GM19238 (cell line): ENCODE results near the gene POLR2E.
"Not testable (repeated sequence)": the region's sequence is repeated elsewhere in the genome, so short reads cannot be mapped to it uniquely, and the experiment has no call there.

ENCODE experiments used
- DNase-seq: peaks from one replicate; pipeline ENCODE4 v3.0.0; 2011; ENCODE audit warnings: low spot score; ENCODE audit not compliant: insufficient read length

The POLR2E gene

DNA sequence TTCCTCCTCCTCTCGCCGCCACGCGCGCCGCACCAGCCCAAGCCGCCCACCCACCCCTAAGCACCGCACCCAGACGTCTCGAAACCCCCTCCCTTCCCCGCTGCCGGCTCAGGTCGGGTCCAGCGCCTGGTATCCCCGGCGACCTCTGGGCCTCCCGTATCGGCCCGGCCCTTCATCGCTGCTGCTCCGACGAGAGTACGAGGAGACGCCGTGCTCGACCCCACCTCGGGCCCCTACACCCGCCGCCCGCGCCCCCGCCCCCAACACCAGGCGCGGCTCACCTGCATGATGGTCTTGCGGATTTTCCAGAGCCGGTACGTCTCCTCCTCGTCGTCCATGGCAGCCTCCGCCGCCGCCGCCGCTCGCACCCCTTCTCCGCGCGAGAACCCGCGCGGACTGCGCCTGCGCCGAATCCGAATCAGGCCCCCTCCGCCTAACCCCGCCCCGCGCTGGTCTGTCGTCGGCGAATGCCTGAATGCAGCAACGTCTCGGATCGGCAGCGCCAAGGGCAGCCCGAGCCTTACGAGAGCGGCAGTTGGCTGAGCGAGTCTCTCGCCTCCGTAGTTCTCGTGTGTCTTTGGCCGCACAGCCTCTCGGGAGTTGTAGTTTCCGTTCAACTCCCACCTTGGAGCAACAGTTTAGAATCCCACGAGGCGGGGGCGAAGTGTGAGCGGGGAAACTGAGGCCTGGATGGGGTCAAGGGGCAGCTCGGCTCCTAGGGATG lies at the start of gene POLR2E:
Gene POLR2E, minus strand, starts transcription at position 398 of the 724 bp plus-strand sequence. Its CDS starts 60 bp downstream, at position 338.
- DNase-seq: peak; percentile 99

DNA sequence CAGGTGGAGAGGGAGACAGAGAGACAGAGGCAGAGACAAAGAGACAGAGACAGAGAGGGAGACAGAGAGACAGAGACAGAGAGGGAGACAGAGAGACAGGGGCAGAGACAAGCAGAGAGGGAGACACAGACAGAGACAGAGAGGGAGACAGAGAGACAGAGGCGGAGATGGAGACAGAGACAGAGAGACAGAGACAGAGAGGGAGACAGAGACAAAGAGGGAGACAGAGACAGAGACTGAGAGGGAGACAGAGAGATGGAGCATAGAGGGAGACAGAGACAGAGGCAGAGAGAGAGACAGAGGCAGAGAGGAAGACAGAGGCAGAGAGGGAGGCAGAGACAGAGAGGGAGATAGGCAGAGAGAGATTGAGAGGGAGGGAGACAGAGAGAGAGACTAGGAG lies 49.6 kb upstream of the POLR2E start:
- DNase-seq: no peak

DNA sequence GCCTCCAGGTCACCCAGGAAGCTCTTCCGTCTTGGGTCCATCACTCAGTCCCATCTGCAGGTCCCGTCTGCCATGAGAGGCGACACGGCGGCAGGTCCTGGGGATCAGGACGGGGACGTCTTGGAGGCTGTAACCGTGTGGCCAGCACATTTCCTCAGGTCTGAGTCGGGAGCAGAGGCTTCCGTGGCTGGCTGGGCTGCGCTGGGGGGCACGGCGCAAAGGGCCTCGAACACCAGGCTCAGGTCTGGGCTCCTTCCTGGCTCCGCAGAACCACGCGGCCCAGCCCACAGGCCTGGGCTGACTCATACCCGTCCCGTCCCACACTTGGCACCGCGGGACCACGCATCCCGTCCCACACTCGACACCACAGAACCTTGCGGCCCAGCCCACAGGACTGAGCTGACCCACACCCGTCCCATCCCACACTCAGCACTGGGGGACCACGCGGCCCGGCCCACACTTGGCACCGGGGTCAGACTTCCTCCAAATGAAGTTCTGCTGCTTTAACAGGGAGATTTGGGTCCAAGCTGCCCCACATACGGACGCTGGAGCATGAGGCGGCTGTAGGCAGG lies 48.7 kb upstream of the POLR2E start:
- no peak for DNase-seq

DNA sequence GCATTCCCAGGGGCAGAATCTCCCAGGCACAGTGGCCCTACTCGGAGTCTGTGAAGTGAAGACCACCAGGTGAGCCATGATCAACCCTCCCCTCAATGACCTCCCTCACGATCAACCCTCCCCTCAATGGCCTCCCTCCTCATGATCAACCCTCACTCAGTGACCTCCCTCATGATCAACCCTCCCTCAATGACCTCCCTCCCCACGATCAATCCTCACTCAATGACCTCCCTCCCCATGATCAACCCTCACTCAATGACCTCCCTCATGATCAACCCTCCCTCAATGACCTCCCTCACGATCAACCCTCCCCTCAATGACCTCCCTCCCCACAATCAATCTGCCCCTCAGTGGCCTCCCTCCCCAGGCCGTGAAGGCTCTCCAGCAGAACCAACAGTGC lies 46.8 kb upstream of the POLR2E start:
- DNase-seq: no peak

DNA sequence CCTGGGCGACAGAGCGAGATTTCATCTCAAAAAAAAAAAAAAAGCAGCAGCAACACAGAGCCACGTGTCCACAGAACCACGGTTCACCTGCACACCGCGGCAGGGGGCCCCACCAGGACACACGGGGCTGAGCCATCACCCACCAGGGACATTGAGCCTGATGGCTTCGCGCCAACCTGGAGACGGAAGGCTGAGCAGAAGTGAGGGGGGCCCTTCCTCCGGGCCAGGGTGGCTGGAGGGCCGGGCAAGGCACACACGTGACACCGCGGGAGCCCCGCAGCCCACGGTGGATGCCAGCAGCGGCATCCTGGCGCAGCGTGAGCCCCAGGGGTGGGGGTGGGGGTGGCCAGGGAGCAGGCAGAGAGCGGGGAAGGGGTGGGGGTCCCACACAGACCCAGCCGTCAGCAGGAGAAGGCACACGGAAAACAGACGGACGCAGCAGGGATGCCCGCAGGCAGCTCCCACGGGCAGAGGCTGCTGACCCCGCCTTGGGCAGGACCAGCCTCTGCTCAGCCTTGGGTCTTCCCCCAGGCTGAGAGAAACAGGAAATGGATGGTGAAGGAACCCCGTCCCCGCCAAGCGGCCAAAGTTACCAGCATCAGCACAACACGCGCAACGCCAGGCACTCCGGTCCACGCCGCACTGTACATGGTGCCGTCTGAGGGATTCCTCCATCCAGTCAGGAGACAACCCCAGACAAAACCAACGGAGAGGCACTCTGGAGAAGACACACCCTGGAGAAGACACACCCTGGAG lies 45.3 kb upstream of the POLR2E start:
- no peak for DNase-seq

DNA sequence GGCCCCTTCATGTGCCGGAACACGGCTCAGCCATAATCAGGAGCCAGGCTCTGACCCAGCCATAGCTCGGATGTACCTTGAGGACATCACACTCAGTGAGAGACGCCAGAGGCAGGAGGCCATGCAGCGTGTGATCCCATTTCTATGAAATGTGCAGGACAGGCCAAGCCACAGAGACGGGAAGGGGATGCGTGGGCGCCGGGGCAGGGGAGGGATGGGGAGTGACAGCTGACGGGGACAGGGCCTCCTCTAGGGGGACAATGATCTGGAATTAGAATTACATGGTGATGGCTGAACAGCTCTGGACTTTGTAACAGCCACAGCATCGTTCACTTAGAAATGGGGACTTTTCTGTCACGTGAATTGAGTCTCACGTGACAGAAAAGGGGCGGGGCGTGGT lies 44.0 kb upstream of the POLR2E start:
- no peak for DNase-seq

DNA sequence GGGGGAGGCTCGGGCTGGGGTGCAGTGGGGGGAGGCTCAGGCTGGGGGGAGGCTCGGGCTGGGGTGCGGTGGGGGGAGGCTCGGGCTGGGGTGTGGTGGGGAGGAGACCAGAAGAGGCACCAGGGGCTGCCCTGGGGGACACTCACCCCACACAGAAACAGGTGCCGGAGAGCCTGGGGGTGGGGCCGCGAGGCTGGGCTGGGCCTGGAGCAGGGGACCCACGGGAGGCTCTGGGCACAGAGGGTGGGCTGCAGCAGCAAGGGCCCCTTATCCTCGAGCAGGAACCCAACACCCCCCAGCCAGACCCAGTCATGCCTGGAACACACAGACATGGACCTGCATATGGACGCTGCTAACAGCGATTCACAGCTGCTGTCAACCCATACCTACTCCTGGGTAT lies 42.9 kb upstream of the POLR2E start:
- DNase-seq: no peak

DNA sequence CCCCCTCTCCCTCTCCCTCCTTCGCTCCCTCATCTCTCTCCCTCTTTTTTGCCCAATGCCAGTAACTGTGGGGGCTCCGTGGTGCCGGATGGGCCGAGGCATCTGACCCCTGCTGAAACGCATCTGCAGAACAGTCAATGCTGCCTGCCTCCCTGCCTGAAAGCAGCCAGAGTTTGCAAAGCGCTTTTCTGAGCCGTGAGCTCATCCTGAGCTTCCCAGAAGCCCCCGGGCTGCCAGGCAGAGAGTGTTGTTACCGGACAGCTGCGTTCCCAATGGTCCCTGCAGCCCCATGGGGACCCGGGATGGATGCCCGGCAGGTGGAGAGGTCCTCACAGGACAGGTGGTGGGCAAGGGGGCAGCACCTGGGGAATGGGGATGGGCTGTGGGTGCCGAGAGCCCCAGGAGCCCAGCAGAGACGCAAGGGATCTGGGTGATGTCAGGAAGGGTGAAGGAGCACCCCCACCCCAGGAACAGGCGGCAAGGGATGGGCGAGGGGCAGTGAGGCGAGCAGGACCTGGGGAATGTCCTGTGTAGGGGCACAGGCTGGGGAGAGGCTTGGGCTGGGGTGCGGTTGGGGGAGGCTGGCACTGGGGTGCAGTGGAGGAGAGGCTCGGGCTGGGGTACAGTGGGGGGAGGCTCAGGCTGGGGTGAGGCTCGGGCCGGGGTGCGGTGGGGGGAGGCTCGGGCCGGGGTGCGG lies 41.6 kb upstream of the POLR2E start:
- no peak for DNase-seq

DNA sequence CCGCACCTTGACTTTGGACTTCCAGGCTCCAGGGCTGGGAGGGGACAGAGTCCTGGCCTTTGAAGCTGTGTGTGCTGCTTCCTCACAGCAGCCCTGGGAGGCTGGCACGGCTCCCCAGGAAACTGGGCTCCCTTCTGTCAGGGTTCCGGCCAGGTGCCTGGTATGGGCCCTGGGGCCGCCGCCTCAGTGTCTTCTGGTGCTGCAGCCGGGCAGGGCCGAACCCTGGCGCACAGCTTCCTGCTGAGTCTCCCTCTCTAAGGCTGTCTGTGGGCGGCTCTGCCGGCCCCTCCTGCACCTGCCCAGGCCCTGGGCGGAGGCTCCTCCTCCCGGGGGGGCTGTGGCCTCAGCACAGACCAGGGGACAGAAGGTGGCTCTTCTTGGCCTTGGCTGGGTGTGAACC lies 41.0 kb upstream of the POLR2E start:
- no peak for DNase-seq

DNA sequence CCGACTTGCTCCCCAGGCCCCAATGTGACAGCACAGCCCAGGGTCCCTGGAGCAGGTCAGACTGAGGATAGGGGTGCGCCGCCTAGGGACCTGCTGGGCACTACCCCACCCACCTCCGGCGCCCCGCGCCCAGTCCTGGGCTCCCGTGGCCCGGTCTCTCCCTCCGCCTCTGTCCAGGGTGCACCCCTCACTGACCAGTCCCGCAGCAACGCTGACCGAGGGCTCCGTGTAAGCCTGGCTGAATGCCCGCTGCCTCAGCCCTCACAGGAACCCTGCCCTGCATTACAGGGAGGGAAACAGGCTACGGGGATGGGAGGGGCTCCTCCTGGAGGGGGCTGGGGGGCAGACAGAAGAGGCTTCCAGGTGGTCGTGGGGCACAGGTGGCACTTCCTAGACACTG lies 40.3 kb upstream of the POLR2E start:
- DNase-seq: no peak

DNA sequence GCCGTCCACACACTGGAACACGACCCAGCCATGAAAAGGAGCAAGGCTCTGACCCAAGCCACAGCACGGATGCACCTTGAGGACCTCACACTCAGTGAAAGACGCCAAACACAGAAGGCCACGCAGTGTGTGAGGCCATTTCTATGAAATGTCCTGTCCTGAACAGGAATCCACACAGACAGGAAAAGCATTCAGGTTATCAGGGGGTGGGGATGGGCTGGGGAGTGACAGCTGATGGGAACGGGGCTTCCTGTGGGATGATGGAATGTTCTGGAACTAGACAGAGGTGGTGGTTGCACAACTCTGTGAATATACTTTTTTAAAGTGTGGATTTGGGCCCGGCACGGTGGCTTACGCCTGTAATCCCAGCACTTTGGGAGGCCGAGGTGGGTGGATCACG lies 39.3 kb upstream of the POLR2E start:
- no peak for DNase-seq

DNA sequence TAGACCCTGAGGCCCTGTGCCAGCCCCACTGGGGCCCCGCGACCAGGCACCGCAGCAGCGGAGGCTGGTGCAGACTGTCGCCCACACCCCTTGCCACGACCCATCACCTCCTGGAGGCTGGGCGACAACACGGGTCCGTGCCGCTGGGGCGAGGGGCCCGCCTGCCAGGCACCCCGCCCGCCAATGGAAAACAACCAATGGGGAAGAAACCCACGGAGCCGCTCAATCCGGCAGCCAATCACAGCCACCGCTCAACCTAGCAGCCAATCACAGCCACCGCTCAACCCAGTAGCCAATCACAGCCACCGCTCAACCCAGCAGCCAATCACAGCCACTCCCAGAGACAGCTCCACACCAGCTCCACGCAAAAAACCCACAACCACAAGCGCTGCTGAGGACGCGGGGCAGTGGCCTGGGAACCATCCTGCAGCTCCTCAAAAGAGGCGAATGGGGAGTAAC lies 38.3 kb upstream of the POLR2E start:
- peak; percentile 89 for DNase-seq

DNA sequence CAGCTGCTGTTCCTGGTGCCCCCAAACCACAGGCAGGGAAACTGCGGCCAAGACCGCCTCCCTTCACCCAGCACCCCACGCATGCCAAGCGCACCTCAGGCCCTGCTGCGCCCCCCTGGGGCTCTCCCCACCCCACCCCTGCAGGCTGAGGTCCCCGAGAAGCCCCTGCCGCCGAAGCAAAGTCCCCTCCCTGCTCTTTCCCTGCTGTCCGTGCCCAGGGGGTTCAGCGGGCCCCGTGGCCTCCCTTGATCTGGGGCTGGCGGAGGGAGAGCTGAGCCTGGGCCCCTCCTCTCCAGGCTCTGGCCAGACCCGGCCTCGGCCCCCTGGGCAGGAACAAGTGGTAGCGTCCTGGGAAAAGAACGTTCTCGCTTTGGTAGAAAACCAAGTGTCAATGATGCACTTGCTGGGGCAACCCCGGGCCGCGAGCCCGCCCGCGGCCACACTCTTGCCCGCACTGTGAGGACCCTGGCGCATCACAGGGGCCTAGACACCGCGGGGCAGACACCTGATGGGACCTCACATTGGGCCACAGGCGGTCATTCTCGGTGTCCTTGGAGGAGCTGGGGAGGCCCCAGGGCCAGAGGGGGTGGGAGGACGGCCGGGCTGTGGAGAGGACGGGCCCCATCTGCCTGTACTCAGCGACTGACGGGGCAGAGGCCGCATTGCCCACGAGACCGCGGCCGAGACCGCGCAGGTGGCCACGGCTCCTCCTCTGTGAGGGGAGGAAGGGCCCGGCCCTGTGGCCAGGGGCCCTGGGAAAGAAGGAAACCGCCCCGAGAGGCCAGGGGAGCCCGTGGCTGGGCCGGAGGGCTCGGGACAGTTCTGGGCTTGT lies 37.6 kb upstream of the POLR2E start:
- DNase-seq: no peak

DNA sequence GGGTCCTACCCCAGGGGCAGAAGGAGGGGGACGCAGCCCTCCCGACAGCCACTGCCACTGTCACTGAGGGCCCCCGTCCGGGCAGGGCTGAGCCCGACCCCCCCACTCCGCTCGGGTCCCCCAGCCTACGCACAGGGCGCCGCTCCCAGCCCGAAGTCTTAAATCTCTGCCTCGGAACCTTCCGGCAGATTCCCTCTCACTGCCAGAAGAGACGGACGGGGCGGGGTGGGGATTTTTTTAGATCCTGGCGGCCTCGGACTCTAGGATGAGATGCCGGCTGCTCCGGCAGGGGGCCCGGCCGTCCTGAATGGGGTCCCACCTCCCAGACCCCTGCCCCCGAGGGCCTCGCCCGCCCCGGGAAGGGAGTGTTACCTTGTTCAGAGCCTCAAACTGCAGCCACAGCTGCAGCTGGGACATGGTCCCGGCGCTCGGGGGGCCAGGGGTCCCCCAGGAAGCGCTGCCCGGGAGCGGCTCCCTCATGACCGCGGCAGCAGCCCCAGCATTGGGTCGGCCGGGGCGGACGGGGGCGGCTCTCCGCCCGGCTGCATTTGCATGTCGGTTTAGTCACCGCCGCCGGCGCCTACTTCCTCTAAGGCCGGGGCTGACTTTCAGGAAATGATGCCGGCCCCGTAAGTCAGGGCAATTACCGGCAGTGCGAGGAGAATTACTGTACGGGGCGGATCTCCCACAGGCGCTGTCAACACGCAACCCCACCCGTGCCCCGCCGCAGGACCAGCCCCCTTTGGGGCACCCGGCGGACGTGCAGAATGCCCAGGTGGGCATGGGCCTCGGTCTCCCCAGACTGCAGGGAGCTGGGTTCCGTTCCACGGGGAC lies 36.8 kb upstream of the POLR2E start:
- peak; percentile 92 for DNase-seq

DNA sequence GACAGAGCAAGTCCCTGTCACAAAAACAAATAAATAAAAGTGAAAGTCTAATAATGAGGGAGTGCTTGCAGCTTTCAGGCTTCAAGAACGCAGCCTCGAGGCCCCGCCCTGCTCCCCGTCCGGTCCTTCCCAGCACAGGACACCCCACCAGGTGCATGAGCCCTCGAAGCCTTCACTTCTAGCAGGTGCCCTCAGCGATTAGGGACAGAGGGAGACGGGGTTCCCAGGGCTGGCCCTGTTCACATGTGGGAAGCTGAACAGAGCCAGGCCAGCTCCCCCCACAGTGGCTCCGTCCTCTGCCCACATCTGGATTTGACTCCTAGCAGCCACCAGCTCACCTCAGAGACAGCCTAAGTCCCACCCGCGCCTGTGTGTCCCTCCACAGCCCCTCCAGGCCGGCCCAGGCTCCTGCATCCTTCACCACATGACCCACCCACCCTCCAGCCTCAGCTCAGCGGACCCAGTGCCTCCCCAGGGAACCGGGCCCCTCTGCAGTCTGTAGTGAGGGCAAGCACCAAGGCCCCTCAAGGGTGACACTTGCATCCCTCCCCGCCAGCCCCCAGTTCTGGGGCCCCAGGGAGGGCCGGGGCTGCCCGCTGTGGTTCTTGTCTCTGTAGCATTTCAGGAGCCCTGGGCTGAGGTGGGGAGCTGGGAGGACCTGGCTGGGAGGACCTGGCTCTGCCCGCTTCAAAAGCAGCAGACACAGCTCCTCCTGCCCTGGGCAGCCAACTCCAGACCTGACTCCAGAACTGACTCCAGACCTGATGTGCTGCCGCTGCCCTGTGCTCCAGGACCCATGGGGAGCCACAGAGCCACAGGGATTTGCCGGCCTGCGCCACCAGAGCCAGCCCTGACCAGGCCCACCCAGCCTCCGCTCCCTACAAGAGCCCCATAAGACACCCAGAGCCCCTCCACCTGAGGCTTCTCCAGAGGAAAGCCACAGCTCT lies 35.9 kb upstream of the POLR2E start:
- no peak for DNase-seq

DNA sequence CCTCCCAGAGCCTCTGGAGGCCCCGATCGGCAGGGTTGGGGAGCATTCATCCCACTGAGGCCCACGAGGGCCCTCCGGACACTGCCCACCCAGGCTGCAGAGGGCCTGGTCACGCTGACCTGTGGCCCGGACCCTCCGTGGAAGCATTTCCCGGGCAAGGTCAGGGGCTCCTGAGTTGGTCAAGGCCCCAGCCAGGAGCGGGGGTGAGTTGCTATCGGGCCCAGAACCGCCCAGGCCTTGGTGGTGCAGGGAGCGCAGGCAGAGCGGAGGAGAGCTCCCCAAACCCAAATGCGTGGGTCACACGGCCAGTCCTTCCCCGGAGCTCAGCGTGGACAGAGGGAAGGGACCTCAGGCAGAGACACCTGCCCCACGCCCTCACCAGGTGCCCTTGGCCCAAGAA lies 34.4 kb upstream of the POLR2E start:
- no peak for DNase-seq

DNA sequence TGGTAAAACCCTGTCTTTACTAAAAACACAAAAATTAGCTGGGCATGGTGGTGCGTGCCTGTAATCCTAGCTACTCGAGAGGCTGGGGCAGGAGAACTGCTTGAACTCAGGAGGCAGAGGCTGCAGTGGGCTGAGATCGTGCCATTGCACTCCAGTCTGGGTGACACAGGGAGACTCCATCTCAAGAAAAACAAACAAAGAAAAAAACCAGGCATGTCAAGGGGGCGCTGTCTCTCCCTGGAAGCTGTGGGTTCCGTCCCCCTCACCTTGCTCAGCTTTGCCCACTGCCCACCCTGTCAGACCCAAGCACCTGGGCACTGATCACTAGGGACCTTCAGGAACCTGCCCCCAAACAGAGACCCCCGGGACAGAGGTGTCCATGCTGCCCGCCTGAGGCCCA lies 33.9 kb upstream of the POLR2E start:
- DNase-seq: not testable (repeated sequence)

DNA sequence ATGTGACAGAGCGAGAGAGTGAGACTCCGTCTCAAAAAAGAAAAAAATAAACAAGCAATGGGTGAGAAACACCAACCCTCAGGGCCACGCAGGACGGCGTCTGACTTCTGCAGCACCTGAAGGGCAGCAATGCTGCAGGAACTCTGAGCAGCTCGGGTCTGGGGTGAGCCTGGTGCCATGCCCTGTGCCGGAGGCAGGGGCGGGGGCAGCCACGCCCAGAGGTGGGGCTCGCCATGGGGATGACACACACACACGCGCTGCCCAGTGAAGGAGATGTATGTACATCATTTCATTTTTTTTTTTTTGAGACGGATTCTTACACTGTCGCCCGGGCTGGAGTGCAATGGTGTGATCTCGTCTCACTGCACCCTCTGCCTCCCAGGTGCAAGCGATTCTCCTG lies 32.9 kb upstream of the POLR2E start:
- no peak for DNase-seq
